K562 (cell line): ENCODE measurements around the gene TMEM81. TPM values are rescaled to one million over a fixed set of nuclear protein-coding genes. Genes with fewer than 3 reads are reported as not detected.

Experiments used
- ATAC-seq: fragments of 200-7000 bp; cut with Tn5 transposase; 3 replicates; pipeline ENCODE4 v1.9.1; 2020; ENCODE audit warnings: moderate library complexity
- BruUV-seq: library from RNA; stranded (reverse); fragments of 400-500 nt; replicated peaks from 2 replicates; lab custom pipeline; 2021; lab: Mats Ljungman, UMichigan
- CTCF ChIA-PET: fragments of 300-600 bp; formaldehyde crosslinking; extraction: SDS; loops from one replicate; lab custom pipeline; 2021; ENCODE audit warnings: low intra/inter-chr PET ratio; lab: Yijun Ruan, JAX
- POLR2A ChIA-PET: fragments of 300-600, 350-650 bp; sonication (Branson Sonifier 250); formaldehyde crosslinking; extraction: SDS; loops from one replicate; lab custom pipeline; 2021; ENCODE audit warnings: antibody characterized with exemption, inconsistent platforms; lab: Yijun Ruan, JAX
- DNase-seq, 4 experiments: peaks; one replicate each; pipeline versions ENCODE4 v3.0.0 to v3.0.0-alpha.2; 2011 to 2018; ENCODE audit warnings: low spot score in 3 of 4, mixed read lengths in 3 of 4; ENCODE audit errors: extremely low read depth in 1 of 4
- FAIRE-seq: peaks from 2 replicates; lab custom pipeline; 2011; peaks lifted over from hg19 to GRCh38; lab: Jason Lieb, UNC
- H2AFZ ChIP-seq: 2 replicates; pipeline ENCODE4 v1.6.0; 2011; ENCODE audit warnings: low read depth, low read length, control low read depth, inconsistent platforms
- H3K27ac ChIP-seq: fragments of 200-600 bp; 3 replicates; pipeline ENCODE4 v1.8.0; 2011; ENCODE audit warnings: low read depth, mild to moderate bottlenecking, control low read depth, inconsistent platforms, low read length, moderate library complexity, mixed read lengths; ENCODE audit errors: extremely low read depth
- H3K27me3 ChIP-seq, 2 experiments: fragments of 300-600 bp in 1 of 2; 2 replicates in 1 of 2; 3 replicates in 1 of 2; pipeline versions ENCODE4 v1.6.0 to v1.8.0; 2011; ENCODE audit warnings: inconsistent platforms in 2 of 2, low read length in 2 of 2, mild to moderate bottlenecking in 1 of 2, mixed read lengths in 1 of 2, moderate library complexity in 1 of 2; ENCODE audit not compliant: control insufficient read depth in 2 of 2, insufficient read depth in 2 of 2
- H3K36me3 ChIP-seq: fragments of 300-600 bp; 3 replicates; pipeline ENCODE4 v1.8.0; 2011; ENCODE audit warnings: mild to moderate bottlenecking, low read length, inconsistent platforms; ENCODE audit not compliant: control insufficient read depth, insufficient read depth
- H3K4me1 ChIP-seq, 2 experiments: fragments of 200-600 bp in 1 of 2; replicated peaks in 1 of 2; 2 replicates in 1 of 2; 3 replicates in 1 of 2; pipeline versions ENCODE4 v1.5.1 to v1.8.0; 2011; ENCODE audit warnings: inconsistent platforms in 2 of 2, low read length in 2 of 2, mild to moderate bottlenecking in 1 of 2, mixed read lengths in 1 of 2, moderate library complexity in 1 of 2; ENCODE audit not compliant: control insufficient read depth in 2 of 2, insufficient read depth in 2 of 2
- H3K4me2 ChIP-seq: 2 replicates; pipeline ENCODE4 v1.6.1; 2011; ENCODE audit warnings: low read length, control low read depth, inconsistent platforms, mixed read lengths; ENCODE audit not compliant: insufficient read depth
- H3K4me3 ChIP-seq: fragments of 200-600 bp; sonication (generic), shearing (Covaris generic); 2 replicates; pipeline ENCODE4 v1.5.1; 2016; ENCODE audit warnings: control low read depth, inconsistent platforms
- H3K79me2 ChIP-seq: fragments of 200-600 bp; 3 replicates; pipeline ENCODE4 v1.8.0; 2011; ENCODE audit warnings: low read length, inconsistent platforms; ENCODE audit not compliant: control insufficient read depth, insufficient read depth
- H3K9ac ChIP-seq, 2 experiments: 2 replicates each; pipeline versions ENCODE4 v1.6.0 to v1.6.1; 2011; ENCODE audit warnings: low read depth in 2 of 2, low read length in 2 of 2, control low read depth in 1 of 2, inconsistent platforms in 1 of 2, mild to moderate bottlenecking in 1 of 2, mixed read lengths in 1 of 2; ENCODE audit not compliant: insufficient read depth in 1 of 2
- H3K9me1 ChIP-seq: one replicate; pipeline ENCODE4 v1.6.0; 2011; ENCODE audit warnings: inconsistent platforms, mild to moderate bottlenecking, low read length, moderate library complexity; ENCODE audit not compliant: control insufficient read depth, insufficient read depth
- H3K9me3 ChIP-seq: replicated peaks from 2 replicates; pipeline ENCODE4 v1.5.1; 2011; ENCODE audit warnings: low read depth, low read length, inconsistent platforms; ENCODE audit not compliant: control insufficient read depth, insufficient read depth
- H4K20me1 ChIP-seq: replicated peaks from 2 replicates; pipeline ENCODE4 v1.6.1; 2011; ENCODE audit warnings: low read length, inconsistent platforms, mixed read lengths; ENCODE audit not compliant: control insufficient read depth, insufficient read depth
- ASH1L ChIP-seq: fragments of 450-650 bp; IDR thresholded peaks from 2 replicates; pipeline ENCODE4 v1.6.1; 2018; ENCODE audit warnings: borderline replicate concordance, mild to moderate bottlenecking, low read depth; ENCODE audit not compliant: partially characterized antibody
- ESRRA ChIP-seq: fragments of 450-650 bp; IDR thresholded peaks from 2 replicates; pipeline ENCODE4 v1.6.1; 2014; ENCODE audit warnings: low read depth, mild to moderate bottlenecking, moderate library complexity, borderline replicate concordance
- KLF10 ChIP-seq: fragments of 250-450 bp; sonication (Bioruptor Pico); IDR thresholded peaks from 2 replicates; pipeline ENCODE4 v1.6.1; 2021; ENCODE audit warnings: matching md5 sums
- NUFIP1 ChIP-seq: fragments of 450-650 bp; IDR thresholded peaks from 2 replicates; pipeline ENCODE4 v1.6.1; 2018; ENCODE audit not compliant: partially characterized antibody
- PYGO2 ChIP-seq: fragments of 450-650 bp; IDR thresholded peaks from 2 replicates; pipeline ENCODE4 v1.6.1; 2016; ENCODE audit warnings: mild to moderate bottlenecking, missing genetic modification characterization, moderate library complexity, missing compliant biosample characterization
- RFX7 ChIP-seq: fragments of 250-450 bp; sonication (Bioruptor Pico); IDR thresholded peaks from 2 replicates; pipeline ENCODE4 v1.5.1; 2021; ENCODE audit warnings: mild to moderate bottlenecking
- SRF ChIP-seq, 2 experiments: fragments of 250-450, 450-650 bp in 1 of 2; sonication (Bioruptor Pico) in 1 of 2; sonication (generic) in 1 of 2; formaldehyde crosslinking; IDR thresholded peaks; 2 replicates each; pipeline versions ENCODE4 v1.5.0 to v1.5.1; 2020 to 2022; ENCODE audit warnings: mild to moderate bottlenecking in 1 of 2, missing genetic modification reagents in 1 of 2
- TCF3 ChIP-seq: sonication (generic); formaldehyde crosslinking; IDR thresholded peaks from 2 replicates; pipeline ENCODE4 v1.4.0; 2020; ENCODE audit warnings: mild to moderate bottlenecking, missing genetic modification reagents
- ZNF23 ChIP-seq: fragments of 250-450 bp; sonication (Bioruptor Pico); IDR thresholded peaks from 2 replicates; pipeline ENCODE4 v1.4.0; 2020; ENCODE audit warnings: mild to moderate bottlenecking
- WGBS: fragments of 100-300 bp; shearing (Covaris generic); methylation state at CpG from one replicate; pipeline ENCODE4 v1.1.6; 2016; ENCODE audit warnings: low coverage, mixed read lengths; ENCODE audit not compliant: insufficient coverage; ENCODE audit errors: missing lambda C conversion rate; 5-methylcytosine and 5-hydroxymethylcytosine counted together
- in situ Hi-C: fragments of 300-500 bp; cut with MboI; formaldehyde crosslinking; loops from 4 replicates; pipeline ENCODE4 v1.15.0; 2018; ENCODE audit warnings: inconsistent platforms, mixed read lengths
- intact Hi-C: fragments of 100-400 bp; cut with micrococcal nuclease; formaldehyde crosslinking; loops from 2 replicates; pipeline ENCODE4 v1.14.2; 2022
- polyA plus RNA-seq, 8 experiments: library from polyadenylated mRNA; depleted of rRNA in 4 of 8; stranded (reverse) in 5 of 8; unstranded in 3 of 8; fragments of >200 nt; fragmentation: Nextera tagmentation in 2 of 8; fragmentation: Illumina TruSeq in 1 of 8; extraction: Ambion mirVana in 2 of 8; extraction: Trizol in 1 of 8; gene quantifications; 2 replicates each; pipeline versions ENCODE4 v1.2.1 to v1.2.3, GENCODE V29; 2011 to 2014; ENCODE audit warnings: inconsistent platforms in 1 of 8, missing spikeins in 1 of 8
- total RNA-seq, 7 experiments: library from RNA; depleted of rRNA in 6 of 7; stranded (reverse); fragments of >200 nt in 6 of 7; fragmentation: Illumina TruSeq in 2 of 7; extraction: Trizol in 2 of 7; gene quantifications; 2 replicates each; pipeline versions ENCODE4 v1.2.1 to v1.2.3, GENCODE V29; 2011 to 2021; ENCODE audit warnings: low replicate concordance in 1 of 7
- TF ChIP-seq, protein P1 (sequence below): fragments of 450-650 bp; IDR thresholded peaks from 2 replicates; pipeline ENCODE4 v1.6.1; 2017; ENCODE audit warnings: antibody characterized with exemption, mild to moderate bottlenecking
- TF ChIP-seq, protein P2 (sequence below): sonication (generic); formaldehyde crosslinking; IDR thresholded peaks from 2 replicates; pipeline ENCODE4 v1.8.0; 2023; ENCODE audit warnings: mild to moderate bottlenecking, missing genetic modification reagents
- TF ChIP-seq, protein P3 (sequence below): fragments of 250-450 bp; sonication (Bioruptor Pico); IDR thresholded peaks from 2 replicates; pipeline ENCODE4 v1.4.0; 2020; ENCODE audit warnings: mild to moderate bottlenecking, moderate library complexity
- TF ChIP-seq, protein P4 (sequence below): fragments of 250-450 bp; sonication (Bioruptor Pico); IDR thresholded peaks from 2 replicates; pipeline ENCODE4 v1.4.0; 2020; ENCODE audit warnings: mild to moderate bottlenecking

TMEM81 gene
- total and polyA plus RNA-seq, 9 of the 15 experiments (the other 6 are each of a cell fraction or from before 2014, with no cell fraction given), result 3.2 to 6.1 (median 4.4) TPM

DNA sequence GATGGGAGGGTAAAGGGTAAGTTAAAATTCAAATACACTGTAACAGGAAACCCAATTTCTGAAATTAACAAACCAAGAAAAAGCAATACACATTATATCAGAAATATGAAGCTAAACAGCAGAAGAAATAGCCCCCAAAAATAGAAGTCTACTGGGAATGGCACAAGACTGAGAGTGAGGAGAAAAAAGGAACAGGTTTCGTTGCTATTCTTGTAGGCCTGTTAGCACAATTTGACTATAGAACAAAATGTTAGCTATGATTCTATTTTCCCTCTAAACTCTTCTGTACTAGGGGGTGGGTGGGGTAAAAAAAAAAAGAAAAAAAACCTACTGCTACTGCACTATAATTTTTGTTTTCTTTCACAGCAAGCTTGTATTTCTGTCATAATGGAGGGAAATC lies 25.0 kb upstream of the TMEM81 start (continued):
- TF ChIP-seq, protein P1, sequence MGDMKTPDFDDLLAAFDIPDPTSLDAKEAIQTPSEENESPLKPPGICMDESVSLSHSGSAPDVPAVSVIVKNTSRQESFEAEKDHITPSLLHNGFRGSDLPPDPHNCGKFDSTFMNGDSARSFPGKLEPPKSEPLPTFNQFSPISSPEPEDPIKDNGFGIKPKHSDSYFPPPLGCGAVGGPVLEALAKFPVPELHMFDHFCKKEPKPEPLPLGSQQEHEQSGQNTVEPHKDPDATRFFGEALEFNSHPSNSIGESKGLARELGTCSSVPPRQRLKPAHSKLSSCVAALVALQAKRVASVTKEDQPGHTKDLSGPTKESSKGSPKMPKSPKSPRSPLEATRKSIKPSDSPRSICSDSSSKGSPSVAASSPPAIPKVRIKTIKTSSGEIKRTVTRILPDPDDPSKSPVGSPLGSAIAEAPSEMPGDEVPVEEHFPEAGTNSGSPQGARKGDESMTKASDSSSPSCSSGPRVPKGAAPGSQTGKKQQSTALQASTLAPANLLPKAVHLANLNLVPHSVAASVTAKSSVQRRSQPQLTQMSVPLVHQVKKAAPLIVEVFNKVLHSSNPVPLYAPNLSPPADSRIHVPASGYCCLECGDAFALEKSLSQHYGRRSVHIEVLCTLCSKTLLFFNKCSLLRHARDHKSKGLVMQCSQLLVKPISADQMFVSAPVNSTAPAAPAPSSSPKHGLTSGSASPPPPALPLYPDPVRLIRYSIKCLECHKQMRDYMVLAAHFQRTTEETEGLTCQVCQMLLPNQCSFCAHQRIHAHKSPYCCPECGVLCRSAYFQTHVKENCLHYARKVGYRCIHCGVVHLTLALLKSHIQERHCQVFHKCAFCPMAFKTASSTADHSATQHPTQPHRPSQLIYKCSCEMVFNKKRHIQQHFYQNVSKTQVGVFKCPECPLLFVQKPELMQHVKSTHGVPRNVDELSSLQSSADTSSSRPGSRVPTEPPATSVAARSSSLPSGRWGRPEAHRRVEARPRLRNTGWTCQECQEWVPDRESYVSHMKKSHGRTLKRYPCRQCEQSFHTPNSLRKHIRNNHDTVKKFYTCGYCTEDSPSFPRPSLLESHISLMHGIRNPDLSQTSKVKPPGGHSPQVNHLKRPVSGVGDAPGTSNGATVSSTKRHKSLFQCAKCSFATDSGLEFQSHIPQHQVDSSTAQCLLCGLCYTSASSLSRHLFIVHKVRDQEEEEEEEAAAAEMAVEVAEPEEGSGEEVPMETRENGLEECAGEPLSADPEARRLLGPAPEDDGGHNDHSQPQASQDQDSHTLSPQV, result no peak
- no peak for TF ChIP-seq PYGO2 (tag)
- TF ChIP-seq, protein P2, sequence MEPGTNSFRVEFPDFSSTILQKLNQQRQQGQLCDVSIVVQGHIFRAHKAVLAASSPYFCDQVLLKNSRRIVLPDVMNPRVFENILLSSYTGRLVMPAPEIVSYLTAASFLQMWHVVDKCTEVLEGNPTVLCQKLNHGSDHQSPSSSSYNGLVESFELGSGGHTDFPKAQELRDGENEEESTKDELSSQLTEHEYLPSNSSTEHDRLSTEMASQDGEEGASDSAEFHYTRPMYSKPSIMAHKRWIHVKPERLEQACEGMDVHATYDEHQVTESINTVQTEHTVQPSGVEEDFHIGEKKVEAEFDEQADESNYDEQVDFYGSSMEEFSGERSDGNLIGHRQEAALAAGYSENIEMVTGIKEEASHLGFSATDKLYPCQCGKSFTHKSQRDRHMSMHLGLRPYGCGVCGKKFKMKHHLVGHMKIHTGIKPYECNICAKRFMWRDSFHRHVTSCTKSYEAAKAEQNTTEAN (CRISPR knock-in tag), result no peak
- TF ChIP-seq NUFIP1, result no peak

DNA sequence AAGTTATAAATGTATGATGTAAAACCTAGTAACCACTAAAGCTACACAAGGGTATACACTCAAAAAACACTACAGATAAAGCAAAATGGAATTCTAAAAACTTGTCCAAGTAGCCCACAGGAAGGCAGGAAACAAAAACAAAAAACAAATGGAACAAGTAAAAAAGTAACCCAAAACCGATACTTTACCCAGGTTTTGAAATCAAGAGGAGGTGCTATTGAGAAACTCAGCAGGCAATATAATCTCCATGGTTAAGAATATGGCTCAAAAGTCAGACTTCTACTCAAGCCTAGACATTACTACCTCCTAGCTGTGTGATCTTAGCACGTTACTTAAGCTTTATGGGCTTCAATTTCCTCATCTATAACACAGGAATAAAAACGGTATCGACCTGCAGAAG lies 24.2 kb upstream of the TMEM81 start:
- Histone ChIP-seq H3K4me1 (no peaks in the 10 kb centered on the region), H3K27me3 (no peaks in the 10 kb centered on the region), H3K9me1 (no peaks in the 10 kb centered on the region), H3K4me2 (no peak overlapping the region), H2AFZ (no peak overlapping the region), H4K20me1 (no peaks in the 10 kb centered on the region), H3K79me2 (peaks cover 7% of the 10 kb centered on the region; the same call in 2 of the 3 replicates), H3K27ac (no peak overlapping the region), H3K36me3 (peaks cover 85% of the 10 kb centered on the region), H3K4me3 (no peak overlapping the region), H3K9me3 (no peaks in the 10 kb centered on the region), H3K9ac (no peak overlapping the region)
- FAIRE-seq (no peak), ATAC-seq (peak; percentile 40), DNase-seq (no peak)
- WGBS, result 83% methylated on average over 4 of the region's 4 CpGs
- CTCF ChIA-PET, result no interaction called here
- POLR2A ChIA-PET, result interaction anchor here (1.4 to 4.4 kb wide), 2 partner anchors 12 to 24 kb away, joined by 3 to 55 read pairs; partner anchors contain the start of genes RBBP5 and TMEM81
- intact Hi-C loops, result no loop called here
- in situ Hi-C loops, result no loop called here
- BruUV-seq, result no TSS peak
- TF ChIP-seq RFX7 (CRISPR knock-in tag) (no peak), ASH1L (no peak), TCF3 (CRISPR knock-in tag) (no peak), ZNF23 (no peak), KLF10 (no peak), ESRRA (no peak), SRF (CRISPR knock-in tag; IDR thresholded peaks at IDR 0.05) (no peak)
- TF ChIP-seq, protein P3, sequence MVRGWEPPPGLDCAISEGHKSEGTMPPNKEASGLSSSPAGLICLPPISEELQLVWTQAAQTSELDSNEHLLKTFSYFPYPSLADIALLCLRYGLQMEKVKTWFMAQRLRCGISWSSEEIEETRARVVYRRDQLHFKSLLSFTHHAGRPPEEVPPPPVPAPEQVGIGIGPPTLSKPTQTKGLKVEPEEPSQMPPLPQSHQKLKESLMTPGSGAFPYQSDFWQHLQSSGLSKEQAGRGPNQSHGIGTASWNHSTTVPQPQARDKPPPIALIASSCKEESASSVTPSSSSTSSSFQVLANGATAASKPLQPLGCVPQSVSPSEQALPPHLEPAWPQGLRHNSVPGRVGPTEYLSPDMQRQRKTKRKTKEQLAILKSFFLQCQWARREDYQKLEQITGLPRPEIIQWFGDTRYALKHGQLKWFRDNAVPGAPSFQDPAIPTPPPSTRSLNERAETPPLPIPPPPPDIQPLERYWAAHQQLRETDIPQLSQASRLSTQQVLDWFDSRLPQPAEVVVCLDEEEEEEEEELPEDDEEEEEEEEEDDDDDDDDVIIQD (CRISPR knock-in tag), result no peak
- TF ChIP-seq, protein P4, sequence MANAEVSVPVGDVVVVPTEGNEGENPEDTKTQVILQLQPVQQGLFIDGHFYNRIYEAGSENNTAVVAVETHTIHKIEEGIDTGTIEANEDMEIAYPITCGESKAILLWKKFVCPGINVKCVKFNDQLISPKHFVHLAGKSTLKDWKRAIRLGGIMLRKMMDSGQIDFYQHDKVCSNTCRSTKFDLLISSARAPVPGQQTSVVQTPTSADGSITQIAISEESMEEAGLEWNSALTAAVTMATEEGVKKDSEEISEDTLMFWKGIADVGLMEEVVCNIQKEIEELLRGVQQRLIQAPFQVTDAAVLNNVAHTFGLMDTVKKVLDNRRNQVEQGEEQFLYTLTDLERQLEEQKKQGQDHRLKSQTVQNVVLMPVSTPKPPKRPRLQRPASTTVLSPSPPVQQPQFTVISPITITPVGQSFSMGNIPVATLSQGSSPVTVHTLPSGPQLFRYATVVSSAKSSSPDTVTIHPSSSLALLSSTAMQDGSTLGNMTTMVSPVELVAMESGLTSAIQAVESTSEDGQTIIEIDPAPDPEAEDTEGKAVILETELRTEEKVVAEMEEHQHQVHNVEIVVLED (CRISPR knock-in tag), result no peak
